HG02884 (cell line): Measurements from ENCODE around the gene GADD45A.

Experiments used
- ATAC-seq: cut with Tn5 transposase; IDR thresholded peaks from one replicate; pipeline ENCODE4 v1.9.1; 2021; ENCODE audit warnings: mild to moderate bottlenecking, moderate library complexity; ENCODE audit not compliant: unreplicated experiment

The GADD45A gene

DNA sequence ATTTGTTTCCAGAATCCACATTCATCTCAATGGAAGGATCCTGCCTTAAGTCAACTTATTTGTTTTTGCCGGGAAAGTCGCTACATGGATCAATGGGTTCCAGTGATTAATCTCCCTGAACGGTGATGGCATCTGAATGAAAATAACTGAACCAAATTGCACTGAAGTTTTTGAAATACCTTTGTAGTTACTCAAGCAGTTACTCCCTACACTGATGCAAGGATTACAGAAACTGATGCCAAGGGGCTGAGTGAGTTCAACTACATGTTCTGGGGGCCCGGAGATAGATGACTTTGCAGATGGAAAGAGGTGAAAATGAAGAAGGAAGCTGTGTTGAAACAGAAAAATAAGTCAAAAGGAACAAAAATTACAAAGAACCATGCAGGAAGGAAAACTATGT, 2.6 kb downstream of the GADD45A start:
- no peak for ATAC-seq

DNA sequence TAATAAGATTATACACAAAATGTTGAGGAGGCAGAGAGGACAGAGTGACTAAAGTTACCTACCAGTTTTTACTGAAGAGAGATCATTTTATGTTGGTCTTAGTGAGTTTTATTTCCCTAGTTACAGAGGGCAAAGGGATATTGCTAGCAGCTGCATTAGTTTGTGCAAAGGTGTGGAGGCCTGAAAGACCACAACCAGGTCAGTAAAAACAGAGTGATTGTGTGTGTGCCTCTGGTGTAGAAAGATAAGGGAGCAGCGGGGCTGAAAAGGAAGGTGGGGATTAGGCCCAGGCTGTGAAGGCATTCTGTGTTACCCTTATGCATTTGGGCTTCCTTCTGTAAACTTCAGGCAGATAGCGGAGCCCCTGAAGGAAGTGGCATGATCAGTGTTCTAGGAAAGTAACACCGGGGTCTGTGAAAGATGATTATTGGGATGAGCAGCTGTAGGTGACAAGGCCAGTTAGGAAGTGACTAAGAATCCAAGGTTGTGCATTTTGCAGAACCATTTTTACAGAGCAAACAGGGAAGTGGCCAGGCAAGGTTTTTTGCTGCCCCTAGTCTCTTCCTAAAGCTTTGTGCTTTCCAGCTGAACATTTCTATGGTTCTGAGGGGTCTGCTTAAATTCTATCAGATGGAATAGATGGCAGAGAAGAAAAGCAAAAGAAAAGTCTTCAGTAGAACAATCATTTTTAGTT, 3.7 kb downstream of the GADD45A start:
- ATAC-seq = no peak

GRCh38 chr1:67689267-67690017, 4.4 kb downstream of the GADD45A start:
- no peak for ATAC-seq

- ATAC-seq = no peak
Observed at GRCh38 chr1:67690018-67690363, 5.0 kb downstream of the GADD45A start.

DNA sequence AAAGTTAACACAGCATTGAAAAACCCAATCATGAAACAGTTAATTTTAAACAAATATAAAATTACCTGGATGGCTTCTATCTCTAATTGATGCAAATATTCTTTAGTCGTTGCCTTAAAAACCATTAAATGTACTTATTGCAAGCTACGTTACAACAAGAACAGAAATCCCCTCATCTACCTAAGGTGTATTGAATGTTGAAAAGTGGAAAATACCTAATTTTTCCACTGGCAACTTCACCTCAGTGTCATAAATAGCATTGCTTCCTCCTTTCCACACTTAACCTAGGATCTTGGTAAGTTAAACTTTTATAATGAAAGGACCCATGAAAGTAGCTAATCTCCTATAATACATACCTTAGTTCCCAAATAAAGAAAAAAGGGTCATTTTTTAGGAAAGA, 5.4 kb downstream of the GADD45A start:
- ATAC-seq = no peak

DNA sequence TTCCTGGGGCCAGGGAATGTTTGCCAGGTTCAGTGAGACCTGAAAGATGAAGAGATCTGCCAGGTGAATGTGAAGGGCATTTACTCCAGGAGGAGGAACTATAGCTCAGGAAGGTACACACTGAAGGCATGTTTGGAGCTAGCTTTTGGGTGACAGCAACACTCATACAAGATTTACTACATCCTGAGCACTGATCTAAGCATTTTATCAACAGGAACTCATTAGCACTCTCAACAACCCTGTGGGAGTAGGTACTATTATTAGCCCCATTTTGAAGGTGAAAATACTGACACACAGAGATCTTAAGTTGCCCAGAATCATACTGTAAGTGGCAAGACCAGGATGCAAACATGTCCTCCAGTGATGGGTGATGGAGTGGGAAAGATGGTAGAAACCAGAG, 6.7 kb downstream of the GADD45A start:
- ATAC-seq = no peak

- no peak for ATAC-seq
Observed at GRCh38 chr1:67695963-67696362, 11.0 kb downstream of the GADD45A start.

GRCh38 chr1:67696708-67697107, 11.7 kb downstream of the GADD45A start:
- ATAC-seq = no peak

DNA sequence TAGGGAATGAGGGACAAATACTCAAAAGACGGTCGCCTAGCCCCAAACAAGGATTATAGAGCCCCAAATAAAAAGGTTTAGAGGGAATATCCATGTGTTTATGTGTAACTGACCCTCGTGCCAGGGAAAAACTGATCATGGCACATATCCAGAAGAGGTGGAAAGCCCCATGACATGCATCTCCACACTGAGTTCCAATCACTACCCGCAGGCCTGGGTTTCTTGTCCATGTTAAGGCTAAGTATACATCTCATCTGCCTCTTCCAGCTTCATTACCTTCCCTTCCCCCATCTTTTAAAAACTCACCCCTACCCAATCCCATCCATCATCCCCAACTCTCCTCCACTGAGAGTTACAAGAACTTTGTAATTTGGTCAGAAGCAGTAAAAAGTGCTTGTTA, 15.2 kb downstream of the GADD45A start:
- no peak for ATAC-seq

DNA sequence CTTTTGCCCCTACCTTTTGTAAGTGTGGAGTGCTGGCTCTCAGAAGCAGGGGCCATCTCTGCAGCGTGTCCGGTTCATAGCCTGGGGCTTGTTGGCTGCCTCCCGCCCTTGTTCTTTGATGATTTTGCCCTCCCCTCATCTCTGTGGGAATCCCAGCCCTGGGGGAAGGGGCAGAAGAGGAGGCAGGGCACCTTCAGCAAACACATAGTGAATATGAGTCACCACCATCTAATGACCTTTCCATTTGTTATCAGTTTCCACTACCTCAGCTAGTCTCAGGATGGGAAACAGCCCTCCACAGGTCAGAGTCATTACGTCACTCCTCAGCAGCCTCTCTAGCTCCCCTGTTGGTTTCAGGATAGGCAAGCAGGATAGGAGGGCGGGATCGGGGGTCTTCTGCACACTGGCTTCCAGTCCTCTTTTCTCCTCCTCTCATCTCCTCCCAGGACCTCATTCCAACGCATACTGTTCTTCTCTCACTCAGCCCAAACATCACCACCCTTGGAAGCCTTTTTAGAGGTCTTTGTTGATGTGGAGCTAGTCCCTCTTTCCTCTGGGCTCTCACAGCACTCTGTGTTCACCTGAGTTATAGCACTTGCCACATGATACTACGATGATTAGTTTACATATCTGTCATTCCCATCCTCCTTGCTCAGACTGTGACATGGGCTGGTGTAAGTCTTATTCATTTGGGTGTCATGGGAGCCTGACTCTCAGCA, 15.8 kb downstream of the GADD45A start:
- ATAC-seq = no peak

DNA sequence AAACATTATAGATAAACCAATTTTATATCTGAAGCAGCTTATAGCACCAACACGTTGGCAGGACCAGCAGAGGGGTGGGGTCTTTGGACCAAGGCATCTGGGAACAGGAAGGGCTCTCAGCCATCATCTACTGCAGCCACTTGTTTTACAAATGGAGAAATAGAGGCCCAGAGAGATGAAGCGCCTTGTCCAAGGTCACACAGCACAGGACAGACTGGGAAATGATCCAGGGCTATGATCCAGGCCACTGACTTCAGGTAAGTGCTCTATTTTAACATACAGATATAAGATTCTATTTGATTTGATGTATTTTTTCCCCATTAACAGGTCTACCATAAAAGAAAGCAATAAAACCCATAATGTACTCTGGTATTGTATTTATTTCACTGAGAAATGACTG, 16.9 kb downstream of the GADD45A start:
- ATAC-seq = no peak

DNA sequence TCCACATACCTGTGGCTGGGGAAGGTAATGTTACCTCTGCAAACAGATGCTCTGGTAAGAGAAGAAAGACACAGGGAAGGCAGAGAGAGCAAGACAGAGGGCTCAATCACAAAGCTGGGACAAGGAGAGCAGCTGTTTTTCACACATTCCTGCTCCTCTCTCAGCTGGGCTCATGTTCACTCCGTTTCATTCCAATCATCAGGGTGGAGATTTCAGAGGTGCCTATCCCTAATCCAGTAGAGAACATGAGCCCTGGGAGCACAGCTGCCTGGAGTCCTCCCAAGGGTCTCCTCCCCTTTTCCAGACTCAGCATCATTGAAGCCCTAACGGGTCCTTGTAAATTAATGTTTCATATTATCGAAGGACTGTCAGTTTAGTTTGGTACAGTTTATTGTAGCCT, 19.4 kb downstream of the GADD45A start:
- no peak for ATAC-seq

GRCh38 chr1:67705735-67706453, 20.9 kb downstream of the GADD45A start:
- no peak for ATAC-seq

DNA sequence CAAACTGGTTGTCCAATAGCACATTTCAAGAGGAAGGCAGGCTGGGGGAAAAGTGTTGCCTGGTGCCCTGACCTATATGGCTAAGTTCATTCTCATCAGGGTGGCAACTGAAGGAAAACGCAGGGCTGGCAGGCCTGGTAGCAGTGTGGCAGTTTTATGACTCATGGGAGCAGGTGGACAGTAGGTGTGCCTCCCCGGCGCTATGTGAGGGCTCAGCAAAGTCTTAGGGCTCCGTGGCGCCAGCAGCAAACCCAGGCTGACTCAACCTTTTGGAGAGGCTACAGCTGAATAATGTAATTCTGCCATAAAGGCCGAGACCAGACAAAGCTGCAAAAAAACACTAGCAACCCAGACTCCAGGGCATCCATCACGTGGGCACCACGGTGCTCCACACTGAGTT, 23.6 kb downstream of the GADD45A start:
- ATAC-seq = no peak

DNA sequence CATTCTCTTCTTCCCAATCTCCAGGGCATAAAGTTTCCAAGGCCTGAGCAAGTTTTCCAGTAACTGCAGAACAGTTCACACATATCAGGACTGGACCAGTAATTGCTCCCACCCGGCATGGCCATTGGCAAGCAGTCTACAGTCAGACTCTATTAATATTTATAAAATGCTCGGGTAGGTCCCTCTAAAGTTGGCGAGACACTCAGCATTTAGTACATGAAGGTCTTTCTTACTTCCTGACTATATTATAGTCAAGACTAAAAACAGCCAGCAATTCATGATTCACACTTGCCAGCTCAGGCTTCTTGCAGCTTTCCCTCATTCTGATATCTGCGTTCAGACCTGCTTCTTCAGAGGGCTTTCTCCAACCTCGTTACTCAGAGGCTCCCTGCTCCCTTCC, 25.4 kb downstream of the GADD45A start:
- ATAC-seq = no peak

GRCh38 chr1:67711158-67711854, 26.3 kb downstream of the GADD45A start:
- ATAC-seq = no peak

GRCh38 chr1:67711855-67712212, 26.8 kb downstream of the GADD45A start:
- ATAC-seq = no peak

DNA sequence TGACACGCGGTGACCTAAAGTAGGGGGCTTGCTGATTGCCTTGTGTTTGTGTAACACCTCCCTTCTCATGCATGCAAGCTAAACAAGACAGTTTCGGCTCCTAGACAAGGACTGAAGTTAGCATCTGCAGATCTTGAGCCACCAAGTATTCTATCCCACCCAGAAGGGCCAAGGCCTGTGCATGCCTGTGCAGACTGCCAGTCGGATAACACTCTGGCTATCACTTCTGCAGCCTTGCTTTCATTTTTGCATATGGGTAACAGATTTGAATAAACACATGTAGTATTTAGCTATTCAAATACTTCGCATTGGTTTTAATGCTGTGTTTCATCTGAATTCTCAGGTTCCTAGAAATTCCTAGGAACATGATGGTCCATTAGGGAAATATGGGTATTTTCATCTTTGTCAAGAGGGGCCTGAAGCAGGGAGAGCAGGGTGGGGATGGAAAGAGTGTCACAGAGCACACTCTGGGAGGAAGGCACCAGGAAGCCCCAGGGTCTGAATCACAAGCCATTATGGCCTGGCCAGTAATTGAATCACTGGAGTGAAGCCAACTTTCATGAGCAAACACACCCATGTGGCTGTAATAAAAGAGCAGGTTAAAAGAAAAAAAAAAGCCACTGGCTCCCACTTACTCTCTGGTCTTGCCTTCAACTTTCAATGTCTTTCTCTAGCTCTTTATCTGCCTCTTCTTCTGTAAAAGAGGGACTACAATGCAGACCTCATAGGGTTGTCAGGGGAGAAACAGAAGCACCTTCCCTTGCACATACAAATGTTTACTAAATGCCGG, 28.3 kb downstream of the GADD45A start:
- ATAC-seq = no peak

GRCh38 chr1:67715819-67716218, 30.8 kb downstream of the GADD45A start:
- ATAC-seq = no peak

GRCh38 chr1:67716800-67717199, 31.8 kb downstream of the GADD45A start:
- ATAC-seq = no peak
